GM23338 (cell line): ENCODE results near the gene MBNL3. TPM values are rescaled to one million over a fixed set of nuclear protein-coding genes. Genes with fewer than 3 reads are reported as not detected.

Source experiments
- ATAC-seq: fragments of 200-7000 bp; cut with Tn5 transposase; 3 replicates; pipeline ENCODE4 v1.9.1; 2020
- DNase-seq: peaks from one replicate; pipeline ENCODE4 v3.0.0-alpha.2; 2015; ENCODE audit warnings: low spot score
- H2AFZ ChIP-seq: fragments of 200-600 bp; sonication (generic); 2 replicates; pipeline ENCODE4 v1.8.0; 2016; ENCODE audit warnings: antibody characterized with exemption, mild to moderate bottlenecking, moderate library complexity
- H3F3A ChIP-seq: fragments of 200-600 bp; sonication (generic); replicated peaks from 2 replicates; pipeline ENCODE4 v1.8.0; 2017; ENCODE audit warnings: antibody characterized with exemption, mixed run types, low read depth
- H3K27ac ChIP-seq: fragments of 200-600 bp; sonication (generic); 2 replicates; pipeline ENCODE4 v1.6.1; 2016; ENCODE audit warnings: low read depth
- H3K27me3 ChIP-seq: fragments of 200-600 bp; sonication (generic); 2 replicates; pipeline ENCODE4 v1.8.0; 2016; ENCODE audit warnings: mild to moderate bottlenecking, mixed run types, moderate library complexity; ENCODE audit not compliant: insufficient read depth
- H3K36me3 ChIP-seq: fragments of 200-600 bp; sonication (generic); 2 replicates; pipeline ENCODE4 v1.8.0; 2016; ENCODE audit warnings: mild to moderate bottlenecking; ENCODE audit not compliant: insufficient read depth
- H3K4me1 ChIP-seq: fragments of 200-600 bp; sonication (generic); 2 replicates; pipeline ENCODE4 v1.8.0; 2016; ENCODE audit warnings: mild to moderate bottlenecking, moderate library complexity; ENCODE audit not compliant: insufficient read depth
- H3K4me2 ChIP-seq: fragments of 200-600 bp; sonication (generic); 2 replicates; pipeline ENCODE4 v1.7.1; 2017; ENCODE audit warnings: mixed run types
- H3K4me3 ChIP-seq: fragments of 200-600 bp; sonication (generic); 2 replicates; pipeline ENCODE4 v1.6.1; 2016; ENCODE audit warnings: mixed run types
- H3K79me2 ChIP-seq: fragments of 200-600 bp; sonication (generic); replicated peaks from 2 replicates; pipeline ENCODE4 v1.8.0; 2017; ENCODE audit warnings: mild to moderate bottlenecking; ENCODE audit not compliant: insufficient read depth
- H3K9me2 ChIP-seq: fragments of 200-600 bp; sonication (generic); 2 replicates; pipeline ENCODE4 v1.8.0; 2017; ENCODE audit not compliant: insufficient read depth
- H4K20me1 ChIP-seq: fragments of 200-600 bp; sonication (generic); replicated peaks from 2 replicates; pipeline ENCODE4 v1.8.0; 2017; ENCODE audit warnings: mild to moderate bottlenecking; ENCODE audit not compliant: insufficient read depth
- H3K27ac Mint-ChIP-seq: 2 replicates; pipeline ENCODE4 v1.8.0; 2020; ENCODE audit warnings: inconsistent platforms, mild to moderate bottlenecking, moderate library complexity, mixed read lengths
- H3K27me3 Mint-ChIP-seq: 3 replicates; pipeline ENCODE4 v1.8.0; 2022; ENCODE audit warnings: low read depth, mild to moderate bottlenecking, moderate library complexity, mixed read lengths, inconsistent platforms; ENCODE audit not compliant: insufficient read depth, poor library complexity
- H3K36me3 Mint-ChIP-seq: 3 replicates; pipeline ENCODE4 v1.8.0; 2021; ENCODE audit warnings: low read depth, mild to moderate bottlenecking, inconsistent platforms, moderate library complexity, mixed read lengths
- H3K4me1 Mint-ChIP-seq: 3 replicates; pipeline ENCODE4 v1.8.0; 2020; ENCODE audit warnings: mild to moderate bottlenecking, inconsistent platforms, mixed read lengths
- H3K4me3 Mint-ChIP-seq: 3 replicates; pipeline ENCODE4 v1.8.0; 2021; ENCODE audit warnings: moderate library complexity, mild to moderate bottlenecking, inconsistent platforms, mixed read lengths
- H3K9me3 Mint-ChIP-seq: 3 replicates; pipeline ENCODE4 v1.8.0; 2020; ENCODE audit warnings: moderate library complexity, mild to moderate bottlenecking, inconsistent platforms, mixed read lengths
- CREB1 ChIP-seq: fragments of 250-450 bp; sonication (Bioruptor Pico); IDR thresholded peaks from 2 replicates; pipeline ENCODE4 v1.5.0; 2020; ENCODE audit warnings: low read depth, mild to moderate bottlenecking, moderate library complexity
- ETS1 ChIP-seq: IDR thresholded peaks from 2 replicates; pipeline ENCODE4 v1.6.1; 2016; ENCODE audit warnings: antibody characterized with exemption
- EZH2 ChIP-seq: fragments of 200-600 bp; sonication (generic); IDR thresholded peaks from one replicate; pipeline ENCODE4 v1.8.0; 2017; ENCODE audit warnings: antibody characterized with exemption, mild to moderate bottlenecking, low read depth; ENCODE audit not compliant: unreplicated experiment
- EZH2phosphoT487 ChIP-seq: fragments of 200-600 bp; sonication (generic); IDR thresholded peaks from one replicate; pipeline ENCODE4 v1.8.1; 2018; ENCODE audit warnings: antibody characterized with exemption; ENCODE audit not compliant: unreplicated experiment
- JUNB ChIP-seq: IDR thresholded peaks from one replicate; pipeline ENCODE4 v1.6.1; 2016; ENCODE audit warnings: antibody characterized with exemption; ENCODE audit not compliant: unreplicated experiment
- NANOG ChIP-seq: IDR thresholded peaks from 2 replicates; pipeline ENCODE4 v1.6.1; 2016; ENCODE audit warnings: antibody characterized with exemption, borderline replicate concordance
- POLR2AphosphoS5 ChIP-seq: IDR thresholded peaks from 2 replicates; pipeline ENCODE4 v1.6.1; 2016; ENCODE audit warnings: antibody characterized with exemption, low read depth
- REST ChIP-seq: IDR thresholded peaks from one replicate; pipeline ENCODE4 v1.6.1; 2018; ENCODE audit warnings: antibody characterized with exemption; ENCODE audit not compliant: unreplicated experiment
- STAT1 ChIP-seq: IDR thresholded peaks from one replicate; pipeline ENCODE4 v1.6.1; 2016; ENCODE audit warnings: antibody characterized with exemption; ENCODE audit not compliant: unreplicated experiment
- ZNF114 ChIP-seq: fragments of 250-450 bp; sonication (Bioruptor Pico); IDR thresholded peaks from 2 replicates; pipeline ENCODE4 v1.5.0; 2020; ENCODE audit warnings: mild to moderate bottlenecking, moderate library complexity
- ZNF331 ChIP-seq: fragments of 250-450 bp; sonication (Bioruptor Pico); IDR thresholded peaks from 2 replicates; pipeline ENCODE4 v1.5.0; 2020; ENCODE audit warnings: low read depth, mild to moderate bottlenecking, moderate library complexity
- polyA plus RNA-seq: library from polyadenylated mRNA; unstranded; fragments of >200 nt; fragmentation: Nextera tagmentation; extraction: Ambion mirVana; gene quantifications from 2 replicates; pipeline ENCODE4 v1.2.1, GENCODE V29; 2016
- total RNA-seq: library from RNA; depleted of rRNA; stranded (reverse); fragments of >200 nt; shearing (Covaris generic); gene quantifications from 2 replicates; pipeline ENCODE4 v1.2.3, GENCODE V29; 2014
- TF ChIP-seq, protein P1 (sequence below), 2 experiments: fragments of 200-600 bp in 1 of 2; sonication (generic) in 1 of 2; conservative IDR thresholded peaks; 2 replicates each; pipeline versions ENCODE4 v1.5.1 to v1.6.1; 2016 to 2017; ENCODE audit warnings: antibody characterized with exemption in 2 of 2, low read depth in 2 of 2, mild to moderate bottlenecking in 2 of 2, moderate library complexity in 1 of 2
- TF ChIP-seq, protein P2 (sequence below): fragments of 250-450 bp; sonication (Bioruptor Pico); IDR thresholded peaks from 2 replicates; pipeline ENCODE4 v1.5.0; 2020; ENCODE audit warnings: mild to moderate bottlenecking, moderate library complexity

MBNL3 gene
- total and polyA plus RNA-seq, 2 experiments from 2014 or later, result 2.3 to 2.4 TPM

GRCh38 chrX:132532097-132532496 lies 43.3 kb upstream of the MBNL3 start:
- DNase-seq (no peak), ATAC-seq (no peak)
- Histone ChIP-seq H3K27me3 (no peaks in the 10 kb centered on the region), H3K79me2 (no peaks in the 10 kb centered on the region), H3K9me2 (no peaks in the 10 kb centered on the region), H3K4me1 (no peaks in the 10 kb centered on the region), H3K4me3 (no peak overlapping the region), H3K36me3 (no peaks in the 10 kb centered on the region), H3K27ac (no peak overlapping the region), H3K4me2 (no peak overlapping the region), H3F3A (no peaks in the 10 kb centered on the region), H2AFZ (no peak overlapping the region), H4K20me1 (no peaks in the 10 kb centered on the region)
- Mint-ChIP-seq H3K4me1 (no peaks in the 10 kb centered on the region), H3K9me3 (no peaks in the 10 kb centered on the region), H3K4me3 (no peak overlapping the region), H3K27ac (no peak overlapping the region), H3K27me3 (no peaks in the 10 kb centered on the region), H3K36me3 (no peaks in the 10 kb centered on the region)
- no peak for TF ChIP-seq ZNF331
- TF ChIP-seq NANOG, result no peak
- TF ChIP-seq ZNF114, result no peak
- TF ChIP-seq, protein P1, sequence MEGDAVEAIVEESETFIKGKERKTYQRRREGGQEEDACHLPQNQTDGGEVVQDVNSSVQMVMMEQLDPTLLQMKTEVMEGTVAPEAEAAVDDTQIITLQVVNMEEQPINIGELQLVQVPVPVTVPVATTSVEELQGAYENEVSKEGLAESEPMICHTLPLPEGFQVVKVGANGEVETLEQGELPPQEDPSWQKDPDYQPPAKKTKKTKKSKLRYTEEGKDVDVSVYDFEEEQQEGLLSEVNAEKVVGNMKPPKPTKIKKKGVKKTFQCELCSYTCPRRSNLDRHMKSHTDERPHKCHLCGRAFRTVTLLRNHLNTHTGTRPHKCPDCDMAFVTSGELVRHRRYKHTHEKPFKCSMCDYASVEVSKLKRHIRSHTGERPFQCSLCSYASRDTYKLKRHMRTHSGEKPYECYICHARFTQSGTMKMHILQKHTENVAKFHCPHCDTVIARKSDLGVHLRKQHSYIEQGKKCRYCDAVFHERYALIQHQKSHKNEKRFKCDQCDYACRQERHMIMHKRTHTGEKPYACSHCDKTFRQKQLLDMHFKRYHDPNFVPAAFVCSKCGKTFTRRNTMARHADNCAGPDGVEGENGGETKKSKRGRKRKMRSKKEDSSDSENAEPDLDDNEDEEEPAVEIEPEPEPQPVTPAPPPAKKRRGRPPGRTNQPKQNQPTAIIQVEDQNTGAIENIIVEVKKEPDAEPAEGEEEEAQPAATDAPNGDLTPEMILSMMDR (conservative IDR thresholded peaks at IDR 0.05; ENCODE audit: low read depth in 2 of 2), result no peak
- TF ChIP-seq CREB1, result no peak
- no peak for TF ChIP-seq POLR2AphosphoS5
- TF ChIP-seq REST, result no peak
- no peak for TF ChIP-seq ETS1
- TF ChIP-seq JUNB, result no peak
- no peak for TF ChIP-seq EZH2phosphoT487
- TF ChIP-seq STAT1, result no peak
- TF ChIP-seq, protein P2, sequence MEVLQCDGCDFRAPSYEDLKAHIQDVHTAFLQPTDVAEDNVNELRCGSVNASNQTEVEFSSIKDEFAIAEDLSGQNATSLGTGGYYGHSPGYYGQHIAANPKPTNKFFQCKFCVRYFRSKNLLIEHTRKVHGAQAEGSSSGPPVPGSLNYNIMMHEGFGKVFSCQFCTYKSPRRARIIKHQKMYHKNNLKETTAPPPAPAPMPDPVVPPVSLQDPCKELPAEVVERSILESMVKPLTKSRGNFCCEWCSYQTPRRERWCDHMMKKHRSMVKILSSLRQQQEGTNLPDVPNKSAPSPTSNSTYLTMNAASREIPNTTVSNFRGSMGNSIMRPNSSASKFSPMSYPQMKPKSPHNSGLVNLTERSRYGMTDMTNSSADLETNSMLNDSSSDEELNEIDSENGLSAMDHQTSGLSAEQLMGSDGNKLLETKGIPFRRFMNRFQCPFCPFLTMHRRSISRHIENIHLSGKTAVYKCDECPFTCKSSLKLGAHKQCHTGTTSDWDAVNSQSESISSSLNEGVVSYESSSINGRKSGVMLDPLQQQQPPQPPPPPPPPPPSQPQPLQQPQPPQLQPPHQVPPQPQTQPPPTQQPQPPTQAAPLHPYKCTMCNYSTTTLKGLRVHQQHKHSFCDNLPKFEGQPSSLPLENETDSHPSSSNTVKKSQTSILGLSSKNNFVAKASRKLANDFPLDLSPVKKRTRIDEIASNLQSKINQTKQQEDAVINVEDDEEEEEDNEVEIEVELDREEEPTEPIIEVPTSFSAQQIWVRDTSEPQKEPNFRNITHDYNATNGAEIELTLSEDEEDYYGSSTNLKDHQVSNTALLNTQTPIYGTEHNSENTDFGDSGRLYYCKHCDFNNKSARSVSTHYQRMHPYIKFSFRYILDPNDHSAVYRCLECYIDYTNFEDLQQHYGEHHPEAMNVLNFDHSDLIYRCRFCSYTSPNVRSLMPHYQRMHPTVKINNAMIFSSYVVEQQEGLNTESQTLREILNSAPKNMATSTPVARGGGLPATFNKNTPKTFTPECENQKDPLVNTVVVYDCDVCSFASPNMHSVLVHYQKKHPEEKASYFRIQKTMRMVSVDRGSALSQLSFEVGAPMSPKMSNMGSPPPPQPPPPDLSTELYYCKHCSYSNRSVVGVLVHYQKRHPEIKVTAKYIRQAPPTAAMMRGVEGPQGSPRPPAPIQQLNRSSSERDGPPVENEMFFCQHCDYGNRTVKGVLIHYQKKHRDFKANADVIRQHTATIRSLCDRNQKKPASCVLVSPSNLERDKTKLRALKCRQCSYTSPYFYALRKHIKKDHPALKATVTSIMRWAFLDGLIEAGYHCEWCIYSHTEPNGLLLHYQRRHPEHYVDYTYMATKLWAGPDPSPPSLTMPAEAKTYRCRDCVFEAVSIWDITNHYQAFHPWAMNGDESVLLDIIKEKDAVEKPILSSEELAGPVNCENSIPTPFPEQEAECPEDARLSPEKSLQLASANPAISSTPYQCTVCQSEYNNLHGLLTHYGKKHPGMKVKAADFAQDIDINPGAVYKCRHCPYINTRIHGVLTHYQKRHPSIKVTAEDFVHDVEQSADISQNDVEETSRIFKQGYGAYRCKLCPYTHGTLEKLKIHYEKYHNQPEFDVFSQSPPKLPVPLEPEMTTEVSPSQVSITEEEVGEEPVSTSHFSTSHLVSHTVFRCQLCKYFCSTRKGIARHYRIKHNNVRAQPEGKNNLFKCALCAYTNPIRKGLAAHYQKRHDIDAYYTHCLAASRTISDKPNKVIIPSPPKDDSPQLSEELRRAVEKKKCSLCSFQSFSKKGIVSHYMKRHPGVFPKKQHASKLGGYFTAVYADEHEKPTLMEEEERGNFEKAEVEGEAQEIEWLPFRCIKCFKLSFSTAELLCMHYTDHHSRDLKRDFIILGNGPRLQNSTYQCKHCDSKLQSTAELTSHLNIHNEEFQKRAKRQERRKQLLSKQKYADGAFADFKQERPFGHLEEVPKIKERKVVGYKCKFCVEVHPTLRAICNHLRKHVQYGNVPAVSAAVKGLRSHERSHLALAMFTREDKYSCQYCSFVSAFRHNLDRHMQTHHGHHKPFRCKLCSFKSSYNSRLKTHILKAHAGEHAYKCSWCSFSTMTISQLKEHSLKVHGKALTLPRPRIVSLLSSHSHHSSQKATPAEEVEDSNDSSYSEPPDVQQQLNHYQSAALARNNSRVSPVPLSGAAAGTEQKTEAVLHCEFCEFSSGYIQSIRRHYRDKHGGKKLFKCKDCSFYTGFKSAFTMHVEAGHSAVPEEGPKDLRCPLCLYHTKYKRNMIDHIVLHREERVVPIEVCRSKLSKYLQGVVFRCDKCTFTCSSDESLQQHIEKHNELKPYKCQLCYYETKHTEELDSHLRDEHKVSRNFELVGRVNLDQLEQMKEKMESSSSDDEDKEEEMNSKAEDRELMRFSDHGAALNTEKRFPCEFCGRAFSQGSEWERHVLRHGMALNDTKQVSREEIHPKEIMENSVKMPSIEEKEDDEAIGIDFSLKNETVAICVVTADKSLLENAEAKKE (CRISPR knock-in tag), result no peak
- no peak for TF ChIP-seq EZH2
